IMR-90 (cell line): Measurements from ENCODE around the gene DMRTC2. TPM values are rescaled to one million over a fixed set of nuclear protein-coding genes. Genes with fewer than 3 reads are reported as not detected.

Experiments used
- ATAC-seq: fragments of 200-7000 bp; cut with Tn5 transposase; 2 replicates; pipeline ENCODE4 v1.9.1; 2020; ENCODE audit warnings: low read depth, mild to moderate bottlenecking, moderate library complexity
- BruUV-seq: library from RNA; stranded (reverse); fragments of 400-500 nt; replicated peaks from 2 replicates; lab custom pipeline; 2021; lab: Mats Ljungman, UMichigan
- CTCF ChIA-PET: fragments of 300-600 bp; formaldehyde crosslinking; extraction: SDS; loops from one replicate; lab custom pipeline; 2021; ENCODE audit warnings: antibody characterized with exemption; lab: Yijun Ruan, JAX
- POLR2A ChIA-PET: fragments of 300-600 bp; sonication (Branson Sonifier 250); formaldehyde crosslinking; loops from one replicate; lab custom pipeline; 2022; ENCODE audit warnings: antibody characterized with exemption; ENCODE audit not compliant: unreplicated experiment; lab: Charles Lee
- DNase-seq: peaks from one replicate; pipeline ENCODE4 v3.0.0; 2013
- H2AFZ ChIP-seq: replicated peaks from 2 replicates; pipeline ENCODE3; 2013; ENCODE audit warnings: low read length, mild to moderate bottlenecking; ENCODE audit not compliant: poor library complexity
- H2AK5ac ChIP-seq: 2 replicates; pipeline ENCODE4 v1.6.1; 2013; ENCODE audit warnings: low read depth, low read length, inconsistent platforms
- H2AK9ac ChIP-seq: replicated peaks from 2 replicates; pipeline ENCODE3; 2013; ENCODE audit warnings: mild to moderate bottlenecking, low read depth, low read length, moderate library complexity; ENCODE audit not compliant: poor library complexity
- H2BK120ac ChIP-seq: 2 replicates; pipeline ENCODE4 v1.6.1; 2013; ENCODE audit warnings: low read depth, low read length, inconsistent platforms
- H2BK15ac ChIP-seq: 3 replicates; pipeline ENCODE4 v1.6.1; 2013; ENCODE audit warnings: low read depth, low read length, inconsistent platforms
- H2BK20ac ChIP-seq: 2 replicates; pipeline ENCODE4 v1.6.1; 2013; ENCODE audit warnings: low read depth, mild to moderate bottlenecking, inconsistent platforms, low read length, moderate library complexity
- H2BK5ac ChIP-seq: 2 replicates; pipeline ENCODE4 v1.6.1; 2013; ENCODE audit warnings: mild to moderate bottlenecking, low read depth, low read length, inconsistent platforms; ENCODE audit not compliant: poor library complexity, severe bottlenecking
- H3K14ac ChIP-seq: replicated peaks from 2 replicates; pipeline ENCODE4 v1.6.1; 2013; ENCODE audit warnings: low read depth, low read length, inconsistent platforms
- H3K18ac ChIP-seq: 2 replicates; pipeline ENCODE4 v1.6.1; 2013; ENCODE audit warnings: low read depth, low read length, control low read depth
- H3K23ac ChIP-seq: 2 replicates; pipeline ENCODE4 v1.6.1; 2013; ENCODE audit warnings: low read depth, low read length, inconsistent platforms
- H3K27ac ChIP-seq: 2 replicates; pipeline ENCODE4 v1.5.1; 2013; ENCODE audit warnings: mild to moderate bottlenecking, control low read depth, low read length; ENCODE audit not compliant: insufficient read depth
- H3K27me3 ChIP-seq: 2 replicates; pipeline ENCODE4 v1.6.1; 2013; ENCODE audit warnings: low read length; ENCODE audit not compliant: control insufficient read depth, insufficient read depth
- H3K36me3 ChIP-seq: 2 replicates; pipeline ENCODE4 v1.6.1; 2013; ENCODE audit warnings: low read length, mixed read lengths; ENCODE audit not compliant: control insufficient read depth, insufficient read depth
- H3K4ac ChIP-seq: 2 replicates; pipeline ENCODE4 v1.6.1; 2013; ENCODE audit warnings: low read depth, low read length, inconsistent platforms
- H3K4me1 ChIP-seq: 2 replicates; pipeline ENCODE4 v1.6.1; 2013; ENCODE audit warnings: low read length, mixed read lengths; ENCODE audit not compliant: control insufficient read depth, insufficient read depth
- H3K4me2 ChIP-seq: 2 replicates; pipeline ENCODE4 v1.6.1; 2013; ENCODE audit warnings: low read depth, mild to moderate bottlenecking, control low read depth, low read length, moderate library complexity
- H3K4me3 ChIP-seq: 2 replicates; pipeline ENCODE4 v1.5.1; 2013; ENCODE audit warnings: low read depth, mild to moderate bottlenecking, control low read depth, low read length, moderate library complexity; ENCODE audit not compliant: insufficient read depth
- H3K56ac ChIP-seq: 2 replicates; pipeline ENCODE4 v1.6.1; 2013; ENCODE audit warnings: low read length, inconsistent platforms; ENCODE audit not compliant: insufficient read depth; ENCODE audit errors: extremely low read depth
- H3K79me1 ChIP-seq, 2 experiments: 2 replicates each; pipeline ENCODE4 v1.6.1; 2013; ENCODE audit warnings: low read length in 2 of 2, inconsistent platforms in 1 of 2, low read depth in 1 of 2
- H3K9ac ChIP-seq: 2 replicates; pipeline ENCODE4 v1.6.1; 2013; ENCODE audit warnings: low read depth, low read length, control low read depth
- H3K9me1 ChIP-seq: 2 replicates; pipeline ENCODE4 v1.6.1; 2013; ENCODE audit warnings: low read length, inconsistent platforms; ENCODE audit not compliant: insufficient read depth
- H3K9me3 ChIP-seq: 2 replicates; pipeline ENCODE4 v1.6.1; 2013; ENCODE audit warnings: low read length; ENCODE audit not compliant: control insufficient read depth, insufficient read depth
- H4K20me1 ChIP-seq: 2 replicates; pipeline ENCODE4 v1.6.1; 2013; ENCODE audit warnings: low read length, inconsistent platforms; ENCODE audit not compliant: insufficient read depth
- H4K5ac ChIP-seq: 2 replicates; pipeline ENCODE4 v1.6.1; 2013; ENCODE audit warnings: mild to moderate bottlenecking, low read depth, low read length, control low read depth
- H4K8ac ChIP-seq, 2 experiments: 2 replicates each; pipeline ENCODE4 v1.6.1; 2013; ENCODE audit warnings: low read depth in 2 of 2, low read length in 2 of 2, control low read depth in 1 of 2, inconsistent platforms in 1 of 2
- H4K91ac ChIP-seq: 2 replicates; pipeline ENCODE4 v1.6.1; 2013; ENCODE audit warnings: low read depth, low read length, inconsistent platforms; ENCODE audit not compliant: insufficient read depth
- CEBPB ChIP-seq: IDR thresholded peaks from 2 replicates; pipeline ENCODE4 v1.6.1; 2012; ENCODE audit warnings: low read depth, low read length, improper control_type of control experiment
- CHD1 ChIP-seq: IDR thresholded peaks from 2 replicates; pipeline ENCODE4 v1.6.1; 2012; ENCODE audit warnings: low read depth, low read length, improper control_type of control experiment
- FOS ChIP-seq: fragments of 150-350 bp; IDR thresholded peaks from 2 replicates; pipeline ENCODE4 v1.6.1; 2016; ENCODE audit warnings: low read depth, low read length
- MAFK ChIP-seq: IDR thresholded peaks from 2 replicates; pipeline ENCODE4 v1.6.1; 2012; ENCODE audit warnings: low read depth, low read length, improper control_type of control experiment
- MAZ ChIP-seq: IDR thresholded peaks from 2 replicates; pipeline ENCODE4 v1.6.1; 2012; ENCODE audit warnings: low read depth, mild to moderate bottlenecking, low read length, improper control_type of control experiment, moderate library complexity, borderline replicate concordance
- MXI1 ChIP-seq: IDR thresholded peaks from 2 replicates; pipeline ENCODE4 v1.6.1; 2012; ENCODE audit warnings: low read depth, mild to moderate bottlenecking, low read length, moderate library complexity, borderline replicate concordance
- POLR2A ChIP-seq: IDR thresholded peaks from 2 replicates; pipeline ENCODE4 v1.6.1; 2012; ENCODE audit warnings: mild to moderate bottlenecking, low read depth, low read length
- RAD21 ChIP-seq: IDR thresholded peaks from 2 replicates; pipeline ENCODE4 v1.6.1; 2012; ENCODE audit warnings: low read length, improper control_type of control experiment
- RCOR1 ChIP-seq: IDR thresholded peaks from 2 replicates; pipeline ENCODE4 v1.6.1; 2012; ENCODE audit warnings: mild to moderate bottlenecking, low read length, improper control_type of control experiment; ENCODE audit not compliant: insufficient replicate concordance
- RFX5 ChIP-seq: IDR thresholded peaks from 2 replicates; pipeline ENCODE4 v1.8.0; 2012; ENCODE audit warnings: low read depth, mild to moderate bottlenecking, low read length, moderate library complexity
- WGBS, 2 experiments: methylation state at CpG; one replicate each; pipeline versions ENCODE4 v1.1.5 to v1.1.7; 2013; ENCODE audit warnings: missing lambda C conversion rate in 2 of 2; ENCODE audit not compliant: insufficient read length in 1 of 2; ENCODE audit errors: extremely low coverage in 2 of 2; 5-methylcytosine and 5-hydroxymethylcytosine counted together
- dilution Hi-C: fragments of 300-500 bp; cut with HindIII; formaldehyde crosslinking; loops from one replicate; pipeline ENCODE4 v1.14.3; 2018; ENCODE audit warnings: low sequenced_read_pairs; ENCODE audit not compliant: unreplicated experiment
- in situ Hi-C: fragments of 300-500 bp; cut with MboI; formaldehyde crosslinking; loops from 3 replicates; pipeline ENCODE4 v1.14.3; 2019; ENCODE audit warnings: low sequenced_read_pairs, inconsistent platforms, mixed read lengths
- intact Hi-C: fragments of 100-400 bp; cut with micrococcal nuclease; formaldehyde crosslinking; loops from 2 replicates; pipeline ENCODE4 v1.10.0; 2022
- polyA plus RNA-seq, 3 experiments: library from polyadenylated mRNA; depleted of rRNA; stranded (reverse); fragments of >200 nt; gene quantifications; 2 replicates each; pipeline ENCODE4 v1.2.3, GENCODE V29; 2012; ENCODE audit warnings: low replicate concordance in 1 of 3
- total RNA-seq: library from RNA; depleted of rRNA; stranded (reverse); fragments of >200 nt; gene quantifications from 2 replicates; pipeline ENCODE4 v1.2.3, GENCODE V29; 2012
- TF ChIP-seq, protein P1 (sequence below): fragments of 150-350 bp; IDR thresholded peaks from 2 replicates; pipeline ENCODE4 v1.6.1; 2017; ENCODE audit warnings: mild to moderate bottlenecking, antibody characterized with exemption, low read length, low read depth
- TF ChIP-seq, protein P2 (sequence below): fragments of 150-350 bp; IDR thresholded peaks from 2 replicates; pipeline ENCODE4 v1.6.1; 2016; ENCODE audit warnings: low read depth, mild to moderate bottlenecking, low read length, moderate library complexity, borderline replicate concordance

DMRTC2 gene
- total and polyA plus RNA-seq, 2 of the 4 experiments (the other 2 are of a cell fraction): not detected

DNA sequence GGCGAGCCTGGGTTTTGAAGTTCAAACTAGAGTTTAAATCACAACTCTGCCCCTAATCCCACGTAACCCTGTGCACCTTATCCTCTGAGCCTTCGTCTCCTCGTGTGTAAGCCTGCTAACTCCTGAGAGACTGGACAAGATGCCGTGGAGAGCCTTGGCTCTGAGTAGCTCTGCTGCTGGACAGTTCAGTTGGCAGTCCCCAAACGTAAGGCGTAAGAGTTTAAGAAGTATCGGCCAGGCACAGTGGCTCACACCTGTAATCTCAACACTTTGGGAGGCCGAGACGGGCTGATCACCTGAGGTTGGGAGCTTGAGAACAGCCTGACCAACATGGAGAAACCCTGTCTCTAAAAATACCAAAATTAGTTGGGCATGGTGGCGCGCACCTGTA, 27.5 kb downstream of the DMRTC2 start (continued):
- no peak for TF ChIP-seq RAD21
- no peak for TF ChIP-seq MAFK
- TF ChIP-seq MAZ: no peak
- no peak for TF ChIP-seq CEBPB
- TF ChIP-seq POLR2A: no peak

DNA sequence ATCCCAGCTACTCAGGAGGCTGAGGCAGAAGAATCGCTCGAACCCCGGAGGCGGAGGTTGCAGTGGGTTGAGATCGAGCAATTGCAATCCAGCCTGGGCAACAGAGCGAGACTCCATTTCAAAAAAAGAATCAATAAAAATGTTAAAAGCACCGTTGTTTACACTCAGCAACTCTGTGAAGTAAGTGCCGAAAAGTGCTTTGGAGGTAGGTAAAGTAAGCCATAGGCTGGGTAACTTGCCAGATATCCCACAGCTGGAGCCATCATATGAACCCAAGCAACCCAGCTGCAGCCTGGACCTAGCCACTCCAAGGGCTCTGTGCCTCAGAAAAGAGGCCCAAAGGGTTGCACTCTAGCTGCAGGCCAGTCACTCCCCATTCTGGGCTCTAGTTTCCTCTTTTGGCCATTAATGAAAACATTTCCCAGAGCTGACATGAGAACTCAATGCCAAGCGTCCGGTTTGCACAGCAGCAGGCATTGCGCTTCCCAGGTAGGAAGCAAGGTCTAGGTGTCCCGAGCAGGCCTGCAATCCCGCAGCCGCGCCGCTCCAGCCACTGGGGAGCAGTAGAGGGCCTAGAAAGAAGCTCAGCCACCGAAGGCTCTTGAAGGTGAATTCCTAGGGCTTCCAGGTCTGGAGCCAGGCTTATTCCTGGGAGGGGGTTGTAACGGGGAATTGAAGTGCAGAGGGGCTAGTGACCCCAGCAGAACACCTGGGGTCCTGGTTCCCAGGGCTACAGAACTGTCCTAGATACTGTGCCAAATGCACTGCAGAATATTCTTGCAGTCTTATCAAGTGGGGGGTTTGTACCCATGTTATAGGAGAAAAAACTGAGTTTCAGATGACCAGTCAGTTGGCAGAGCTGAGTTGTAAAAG, 28.2 kb downstream of the DMRTC2 start:
- Histone ChIP-seq H2BK120ac (no peak overlapping the region), H4K20me1 (peaks cover 56% of the 10 kb centered on the region), H2AFZ (no peak overlapping the region), H3K9me3 (no peaks in the 10 kb centered on the region), H3K27me3 (peaks cover 9% of the 10 kb centered on the region; the same call in 1 of the 2 replicates), H3K9me1 (no peaks in the 10 kb centered on the region), H3K18ac (no peak overlapping the region), H4K8ac (no peak overlapping the region), H2BK5ac (no peak overlapping the region), H3K9ac (no peak overlapping the region), H3K4me2 (no peak overlapping the region), H3K27ac (no peak overlapping the region), H2BK15ac (no peak overlapping the region), H3K36me3 (peaks cover 42% of the 10 kb centered on the region), H2BK20ac (no peak overlapping the region), H2AK5ac (no peak overlapping the region), H2AK9ac (peak overlapping the region; percentile 91), H3K14ac (no peak overlapping the region), H3K79me1 (peaks cover 9 to 25% of the 10 kb centered on the region in 2 experiments), H3K4ac (no peak overlapping the region), H4K5ac (no peak overlapping the region), H4K91ac (no peak overlapping the region), H3K23ac (no peak overlapping the region), H3K56ac (no peak overlapping the region), H3K4me1 (peaks cover 1% of the 10 kb centered on the region; the same call in 1 of the 2 replicates), H3K4me3 (no peak overlapping the region)
- intact Hi-C loops: loop anchor here (1.0 kb wide), 1 partner anchor 78 kb away; no protein-coding TSS in a partner anchor
- POLR2A ChIA-PET: interaction anchor here (1.7 kb wide), 1 partner anchor 13 kb away, joined by 7 read pairs; the partner anchor contains the start of gene RPS19
- WGBS, 2 experiments: 60% methylated on average over 8 of the region's 18 CpGs; no CpG with 5 or more reads in 1 of the 2 experiments
- ATAC-seq (peak; percentile 62), DNase-seq (peak; percentile 59)
- dilution Hi-C loops: no loop called here
- in situ Hi-C loops: no loop called here
- CTCF ChIA-PET: interaction anchor here (1.5 kb wide), 1 partner anchor 8 kb away, joined by 6 read pairs; no protein-coding TSS in a partner anchor
- BruUV-seq: no TSS peak
- TF ChIP-seq CHD1 (no peak), FOS (no peak), MXI1 (no peak), RFX5 (no peak), RCOR1 (no peak), RAD21 (peak; percentile 60)
- TF ChIP-seq, protein P1, sequence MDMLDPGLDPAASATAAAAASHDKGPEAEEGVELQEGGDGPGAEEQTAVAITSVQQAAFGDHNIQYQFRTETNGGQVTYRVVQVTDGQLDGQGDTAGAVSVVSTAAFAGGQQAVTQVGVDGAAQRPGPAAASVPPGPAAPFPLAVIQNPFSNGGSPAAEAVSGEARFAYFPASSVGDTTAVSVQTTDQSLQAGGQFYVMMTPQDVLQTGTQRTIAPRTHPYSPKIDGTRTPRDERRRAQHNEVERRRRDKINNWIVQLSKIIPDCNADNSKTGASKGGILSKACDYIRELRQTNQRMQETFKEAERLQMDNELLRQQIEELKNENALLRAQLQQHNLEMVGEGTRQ: no peak
- TF ChIP-seq, protein P2, sequence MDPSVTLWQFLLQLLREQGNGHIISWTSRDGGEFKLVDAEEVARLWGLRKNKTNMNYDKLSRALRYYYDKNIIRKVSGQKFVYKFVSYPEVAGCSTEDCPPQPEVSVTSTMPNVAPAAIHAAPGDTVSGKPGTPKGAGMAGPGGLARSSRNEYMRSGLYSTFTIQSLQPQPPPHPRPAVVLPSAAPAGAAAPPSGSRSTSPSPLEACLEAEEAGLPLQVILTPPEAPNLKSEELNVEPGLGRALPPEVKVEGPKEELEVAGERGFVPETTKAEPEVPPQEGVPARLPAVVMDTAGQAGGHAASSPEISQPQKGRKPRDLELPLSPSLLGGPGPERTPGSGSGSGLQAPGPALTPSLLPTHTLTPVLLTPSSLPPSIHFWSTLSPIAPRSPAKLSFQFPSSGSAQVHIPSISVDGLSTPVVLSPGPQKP: no peak
